NCI-H1694 (cell line): ENCODE data around the gene LYSMD4.

ENCODE experiments used
- DNase-seq: peaks from one replicate; lab custom pipeline; 2025; lab: John Stamatoyannopoulos, UW

Gene LYSMD4

DNA sequence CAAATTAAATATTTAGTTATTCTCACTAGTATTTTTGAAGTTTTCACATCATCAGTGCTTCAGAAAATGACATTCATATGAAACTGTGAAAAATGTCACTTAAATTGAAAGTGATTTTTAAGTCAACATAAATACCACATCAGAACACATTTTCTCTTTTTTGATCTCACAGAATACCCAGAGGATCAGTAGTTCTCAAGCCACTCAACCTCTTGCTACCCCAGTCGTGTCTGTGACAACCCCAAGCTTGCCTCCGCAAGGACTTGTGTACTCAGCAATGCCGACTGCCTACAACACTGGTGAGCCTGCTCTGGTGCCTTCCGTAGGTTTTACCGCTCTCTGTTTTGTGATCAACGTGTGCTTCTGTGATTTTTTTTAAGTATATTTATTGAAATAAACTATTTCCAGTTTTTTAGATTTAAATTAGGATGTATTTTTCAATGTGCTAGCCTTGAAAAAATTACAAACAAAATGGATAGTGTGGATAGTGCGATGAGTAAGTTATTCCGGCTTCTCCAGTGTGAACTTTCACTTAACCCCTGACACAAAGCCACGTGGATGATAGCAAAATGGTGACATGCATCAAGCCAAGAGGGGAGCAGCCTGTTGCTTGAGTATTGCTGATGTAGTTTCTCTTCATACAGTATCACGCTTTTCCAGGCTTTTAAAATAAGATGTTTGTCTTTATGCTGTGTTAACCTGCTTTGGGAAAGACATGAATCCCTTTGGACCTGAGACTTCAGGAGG is 26.5 kb downstream of the LYSMD4 start:
- DNase-seq, result no peak

- DNase-seq, result peak; percentile 88
Observed at GRCh38 chr15:99704444-99704838, 28.8 kb downstream of the LYSMD4 start.

- peak; percentile 34 for DNase-seq
Observed at GRCh38 chr15:99703603-99704443, 29.4 kb downstream of the LYSMD4 start.

GRCh38 chr15:99702895-99703602 is 30.2 kb downstream of the LYSMD4 start:
- no peak for DNase-seq

- DNase-seq, result no peak
Observed at GRCh38 chr15:99696096-99696495, 37.1 kb downstream of the LYSMD4 start.

- DNase-seq, result no peak
Observed at GRCh38 chr15:99692825-99693224, 40.4 kb downstream of the LYSMD4 start.

DNA sequence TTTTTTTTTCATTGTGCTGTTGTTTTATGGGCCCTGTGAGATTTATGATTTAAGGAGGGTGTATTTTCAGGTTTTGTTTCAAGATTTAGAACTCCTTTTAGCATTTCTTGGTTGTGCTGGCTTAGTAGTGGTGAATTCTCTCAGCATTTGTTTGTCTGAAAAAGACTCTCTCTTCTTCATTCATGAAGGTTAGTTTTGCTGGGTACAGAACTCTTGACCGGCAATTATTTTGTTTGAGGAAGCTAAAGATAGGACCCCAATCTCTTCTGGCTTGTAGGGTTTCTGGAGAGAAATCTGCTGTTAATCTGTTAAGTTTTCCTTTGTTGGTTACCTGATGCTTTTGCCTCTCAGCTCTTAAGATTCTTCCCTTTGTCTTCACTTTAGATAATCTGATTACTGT is 46.9 kb downstream of the LYSMD4 start:
- no peak for DNase-seq

DNA sequence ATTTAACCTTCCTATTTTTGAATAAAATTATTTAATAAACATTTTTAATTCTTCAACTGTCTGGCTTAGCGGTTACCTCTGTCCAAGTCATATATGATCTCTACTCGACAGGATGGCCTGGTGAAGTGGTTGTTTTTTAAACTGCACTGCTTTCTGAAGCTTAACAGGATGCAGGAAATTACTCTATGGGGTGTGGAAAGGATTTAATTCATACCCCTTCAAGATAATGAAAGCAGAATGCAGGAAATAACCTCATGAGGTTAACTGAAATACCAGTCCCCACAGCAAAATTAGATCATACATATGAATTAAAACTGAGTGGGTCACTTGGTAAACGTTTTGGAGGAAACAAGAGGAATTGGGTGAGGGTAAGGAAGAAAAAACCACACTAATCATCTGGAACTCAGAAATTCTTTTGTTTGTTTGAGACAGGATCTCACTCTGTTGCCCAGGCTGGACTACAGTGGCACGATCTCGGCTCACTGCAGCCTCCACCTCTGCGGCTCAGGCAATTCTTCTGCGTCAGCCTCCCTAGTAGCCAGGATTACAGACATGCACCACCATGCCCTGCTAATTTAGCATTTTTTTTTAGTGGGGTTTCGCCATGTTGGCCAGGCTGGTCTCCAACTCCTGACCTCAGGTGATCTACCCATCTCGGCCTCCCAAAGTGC is 50.1 kb downstream of the LYSMD4 start:
- no peak for DNase-seq

GRCh38 chr15:99682455-99682854 is 50.8 kb downstream of the LYSMD4 start:
- peak; percentile 47 for DNase-seq

DNA sequence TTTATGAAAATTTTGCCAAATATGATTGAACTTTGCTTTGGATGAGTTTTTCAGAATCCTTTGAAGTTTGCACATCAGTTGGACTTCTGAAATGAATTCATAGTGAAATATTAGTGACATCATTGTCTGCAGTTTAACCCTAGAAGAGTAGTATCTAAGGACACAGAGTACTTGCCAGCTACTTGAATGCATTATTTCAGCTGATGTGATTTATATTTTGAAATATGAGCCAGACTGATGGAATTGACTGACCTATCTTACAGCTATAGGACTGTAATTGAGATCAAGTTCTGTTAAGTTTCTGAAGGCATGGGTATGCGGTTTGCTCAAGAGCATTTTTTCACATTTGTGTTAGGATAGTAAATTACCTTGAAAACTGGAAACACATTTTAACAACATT is 51.2 kb downstream of the LYSMD4 start:
- DNase-seq, result no peak

DNA sequence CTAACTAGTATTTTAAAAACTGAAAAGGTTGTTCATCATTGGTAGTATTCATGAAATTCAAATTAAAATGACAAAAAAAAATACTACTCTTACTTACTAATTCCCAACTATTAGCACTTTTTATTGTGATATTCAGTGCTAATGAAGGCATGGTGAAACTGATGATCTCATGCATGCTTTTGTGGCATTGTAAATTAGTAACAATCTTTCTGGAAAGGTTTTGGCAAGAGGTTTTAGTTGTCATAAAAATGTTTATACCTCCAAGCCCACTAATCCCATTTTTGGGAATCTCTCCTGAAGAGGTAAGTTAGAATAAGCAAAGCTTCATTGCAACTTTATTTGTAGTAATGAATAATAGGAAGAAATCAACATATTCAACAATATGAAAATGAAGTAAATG is 53.0 kb downstream of the LYSMD4 start:
- no peak for DNase-seq

DNA sequence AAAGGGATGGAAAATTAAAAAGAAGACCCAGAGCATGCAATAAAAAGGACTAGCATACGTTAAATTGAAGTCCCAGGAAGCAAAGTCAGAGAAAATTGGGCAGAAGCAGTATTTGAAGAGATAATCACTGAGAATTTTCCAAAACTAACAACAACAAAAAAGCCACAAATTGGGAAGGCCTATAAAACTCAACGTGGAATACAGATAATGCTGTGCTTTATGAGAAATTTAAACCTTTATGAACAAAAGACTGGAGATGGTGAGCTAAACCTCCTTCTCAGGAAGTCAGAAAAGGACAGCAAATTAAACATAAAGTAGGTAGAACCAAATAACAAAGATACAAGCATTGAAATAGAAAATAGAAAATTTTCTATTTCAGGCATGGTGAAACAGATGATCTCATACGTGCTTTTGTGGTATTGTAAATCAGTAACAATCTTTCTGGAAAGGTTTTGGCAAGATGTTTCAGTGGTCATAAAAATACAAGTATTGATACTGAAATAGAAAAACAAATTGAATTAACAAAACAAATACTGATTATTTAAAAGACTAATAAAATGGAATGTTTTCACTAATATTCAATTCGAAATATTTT is 55.6 kb downstream of the LYSMD4 start:
- DNase-seq, result no peak
